Left lung (tissue), 10 donors: Measurements from ENCODE around the gene NFKB1. TPM values are rescaled to one million over a fixed set of nuclear protein-coding genes. Genes with fewer than 3 reads are reported as not detected.
"Not testable (repeated sequence)": the region's sequence is repeated elsewhere in the genome, so short reads cannot be mapped to it uniquely, and the experiment has no call there.

Experiments
- ATAC-seq: fragments of 200-7000 bp; cut with Tn5 transposase; one replicate; pipeline ENCODE4 v1.9.1; 2020; ENCODE audit warnings: moderate library complexity
- DNase-seq, 4 donors: peaks; one replicate each; pipeline ENCODE4 v3.0.0-alpha.2; 2013 to 2020
- H3K27ac ChIP-seq, 2 donors: fragments of 200-600 bp; sonication (generic) in 1 of 2; one replicate each; pipeline versions ENCODE4 v1.5.0 to v1.8.0; 2020 to 2021
- H3K27me3 ChIP-seq, 2 donors: fragments of 200-600 bp; sonication (generic) in 1 of 2; one replicate each; pipeline versions ENCODE4 v1.5.0 to v1.8.0; 2020 to 2021
- H3K36me3 ChIP-seq, 2 donors: fragments of 200-600 bp; sonication (generic) in 1 of 2; one replicate each; pipeline versions ENCODE4 v1.5.0 to v1.8.0; 2020 to 2021
- H3K4me1 ChIP-seq, 2 donors: fragments of 200-600 bp; one replicate each; pipeline ENCODE4 v1.8.0; 2021
- H3K4me3 ChIP-seq, 2 donors: fragments of 200-600 bp; sonication (generic) in 1 of 2; one replicate each; pipeline versions ENCODE4 v1.5.0 to v1.8.0; 2020 to 2021; ENCODE audit warnings: mild to moderate bottlenecking in 1 of 2
- H3K9me3 ChIP-seq, 2 donors: fragments of 200-600 bp; sonication (generic) in 1 of 2; one replicate each; pipeline versions ENCODE4 v1.5.0 to v1.8.0; 2020 to 2021
- intact Hi-C, 2 donors: fragments of 100-400 bp; cut with DNase I; formaldehyde crosslinking; loops; one replicate each; pipeline versions ENCODE4 v1.11.2 to v1.14.2; 2022
- polyA plus RNA-seq, 6 donors: library from polyadenylated mRNA; unstranded; fragments of 120-200 nt; gene quantifications; one replicate each; pipeline ENCODE4 v1.2.1, GENCODE V29; 2013; ENCODE audit not compliant: insufficient read length in 6 of 6
- total RNA-seq, 2 donors: library from RNA; stranded (reverse); fragmentation: NEBNext Ultra II Directional; extraction: Animal tissue kit (Norgen Biotek cat#: 25700); gene quantifications; one replicate each; pipeline ENCODE4 v1.2.1, GENCODE V29; 2021
- TF ChIP-seq, protein P1 (sequence below), 2 donors: fragments of 200-600 bp; sonication (generic) in 1 of 2; IDR thresholded peaks; one replicate each; pipeline versions ENCODE4 v1.5.0 to v1.8.0; 2021; ENCODE audit warnings: antibody characterized with exemption in 2 of 2
- donor health status: DM: no; HTN: yes; CAD: no.
- donor health status: DM: no; HTN: no; CAD: no.

NFKB1 gene
- total and polyA plus RNA-seq, 8 donors: 34.0 to 57.6 (median 39.2) TPM

DNA sequence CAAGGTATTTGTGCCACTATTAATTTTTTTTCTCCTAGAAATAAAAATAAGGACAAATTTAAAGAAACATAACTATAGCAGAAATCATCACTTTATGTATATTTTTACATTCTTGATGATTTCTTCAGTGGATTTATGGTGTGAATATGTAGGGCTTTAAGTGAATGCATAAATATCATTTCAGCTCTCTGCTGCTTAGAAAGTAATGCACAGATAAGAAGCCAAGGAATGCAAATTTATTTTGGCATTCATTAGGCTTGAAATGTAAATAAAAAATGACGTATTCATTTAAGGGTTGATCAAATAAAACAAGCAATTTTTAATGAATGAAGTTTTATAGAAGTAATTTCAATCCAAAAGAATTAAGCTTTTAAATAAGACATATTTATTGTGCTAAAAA is 66.3 kb downstream of the NFKB1 start:
- no peak overlapping the region for H3K27ac ChIP-seq
- TF ChIP-seq, protein P1, sequence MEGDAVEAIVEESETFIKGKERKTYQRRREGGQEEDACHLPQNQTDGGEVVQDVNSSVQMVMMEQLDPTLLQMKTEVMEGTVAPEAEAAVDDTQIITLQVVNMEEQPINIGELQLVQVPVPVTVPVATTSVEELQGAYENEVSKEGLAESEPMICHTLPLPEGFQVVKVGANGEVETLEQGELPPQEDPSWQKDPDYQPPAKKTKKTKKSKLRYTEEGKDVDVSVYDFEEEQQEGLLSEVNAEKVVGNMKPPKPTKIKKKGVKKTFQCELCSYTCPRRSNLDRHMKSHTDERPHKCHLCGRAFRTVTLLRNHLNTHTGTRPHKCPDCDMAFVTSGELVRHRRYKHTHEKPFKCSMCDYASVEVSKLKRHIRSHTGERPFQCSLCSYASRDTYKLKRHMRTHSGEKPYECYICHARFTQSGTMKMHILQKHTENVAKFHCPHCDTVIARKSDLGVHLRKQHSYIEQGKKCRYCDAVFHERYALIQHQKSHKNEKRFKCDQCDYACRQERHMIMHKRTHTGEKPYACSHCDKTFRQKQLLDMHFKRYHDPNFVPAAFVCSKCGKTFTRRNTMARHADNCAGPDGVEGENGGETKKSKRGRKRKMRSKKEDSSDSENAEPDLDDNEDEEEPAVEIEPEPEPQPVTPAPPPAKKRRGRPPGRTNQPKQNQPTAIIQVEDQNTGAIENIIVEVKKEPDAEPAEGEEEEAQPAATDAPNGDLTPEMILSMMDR (IDR thresholded peaks at IDR 0.05): no peak
- no peak overlapping the region for H3K4me3 ChIP-seq
- DNase-seq: no peak
- no peaks in the 10 kb centered on the region for H3K27me3 ChIP-seq
- no peak for ATAC-seq
- intact Hi-C loops: no loop called here
- H3K9me3 ChIP-seq: peaks cover 0 to 3% of the 10 kb centered on the region in 2 donors
- peaks cover 0 to 7% of the 10 kb centered on the region in 2 donors for H3K36me3 ChIP-seq
- H3K4me1 ChIP-seq: peaks cover 0 to 42% of the 10 kb centered on the region in 2 donors

GRCh38 chr4:102569200-102569599 is 68.0 kb downstream of the NFKB1 start:
- Histone ChIP-seq H3K9me3 (peaks cover 0 to 3% of the 10 kb centered on the region in 2 donors), H3K4me1 (peaks cover 0 to 39% of the 10 kb centered on the region in 2 donors), H3K27ac (peak overlapping the region in 1 of 2 donors; percentile 13), H3K36me3 (peaks cover 0 to 7% of the 10 kb centered on the region in 2 donors), H3K4me3 (no peak overlapping the region), H3K27me3 (no peaks in the 10 kb centered on the region)
- DNase-seq (peak in 2 of 4 donors; percentile 34 to 44), ATAC-seq (no peak)
- intact Hi-C loops: no loop called here
- TF ChIP-seq, protein P1 (IDR thresholded peaks at IDR 0.05): no peak

DNA sequence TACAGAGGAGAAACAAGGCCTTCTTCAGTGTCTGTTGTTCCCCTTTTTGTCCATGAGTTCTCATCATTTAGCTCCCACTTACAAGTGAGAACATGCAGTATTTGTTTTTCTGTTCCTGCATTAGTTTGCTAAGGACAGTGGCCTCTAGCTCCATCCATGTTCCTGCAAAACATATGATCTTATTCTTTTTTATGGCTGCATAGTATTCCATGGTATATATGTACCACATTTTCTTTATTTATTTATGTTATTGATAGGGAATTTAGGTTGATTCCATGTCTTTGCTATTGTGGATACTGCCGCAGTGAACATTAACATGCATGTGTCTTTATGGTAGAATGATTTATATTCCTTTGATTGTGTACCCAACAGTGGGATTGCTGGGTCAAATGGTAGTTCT is 69.1 kb downstream of the NFKB1 start:
- DNase-seq, H3K4me3 ChIP-seq, H3K27me3 ChIP-seq, H3K9me3 ChIP-seq, intact Hi-C loops, ATAC-seq, H3K36me3 ChIP-seq: not testable (repeated sequence)
- Histone ChIP-seq H3K27ac (peak overlapping the region in 1 of 2 donors; percentile 2), H3K4me1 (peaks cover 0 to 39% of the 10 kb centered on the region in 2 donors)

DNA sequence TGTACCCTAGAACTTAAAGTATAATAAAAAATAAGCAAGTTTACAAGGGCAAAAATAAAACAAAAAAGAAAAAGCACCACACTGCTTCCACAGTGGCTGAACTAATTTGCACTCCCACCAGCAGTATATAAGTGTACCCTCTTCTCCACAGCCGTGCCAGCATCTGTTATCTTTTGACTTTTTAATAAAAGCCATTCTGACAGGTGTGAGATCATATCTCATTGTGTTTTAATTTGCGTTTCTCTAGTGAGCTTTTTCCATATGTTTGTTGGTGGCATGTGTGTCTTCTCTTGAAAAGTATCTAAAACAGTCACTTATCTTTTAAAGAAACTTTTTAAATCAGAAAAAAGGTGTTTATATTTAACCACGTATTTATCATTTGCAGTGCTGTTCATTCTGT is 71.3 kb downstream of the NFKB1 start:
- Histone ChIP-seq H3K9me3 (peaks cover 0 to 3% of the 10 kb centered on the region in 2 donors), H3K27ac (no peak overlapping the region), H3K4me1 (peaks cover 0 to 40% of the 10 kb centered on the region in 2 donors), H3K4me3 (no peak overlapping the region), H3K36me3 (peaks cover 0 to 17% of the 10 kb centered on the region in 2 donors), H3K27me3 (no peaks in the 10 kb centered on the region)
- ATAC-seq (no peak), DNase-seq (no peak)
- intact Hi-C loops: no loop called here
- TF ChIP-seq, protein P1 (IDR thresholded peaks at IDR 0.05): no peak

- Histone ChIP-seq H3K4me3 (no peak overlapping the region), H3K9me3 (peaks cover 0 to 3% of the 10 kb centered on the region in 2 donors), H3K36me3 (peaks cover 0 to 36% of the 10 kb centered on the region in 2 donors), H3K4me1 (peaks cover 0 to 28% of the 10 kb centered on the region in 2 donors), H3K27me3 (no peaks in the 10 kb centered on the region), H3K27ac (peak overlapping the region in 1 of 2 donors; percentile 20)
- intact Hi-C loops: no loop called here
- TF ChIP-seq, protein P1 (IDR thresholded peaks at IDR 0.05): no peak
- DNase-seq (no peak), ATAC-seq (peak; percentile 69)
Measured at GRCh38 chr4:102574317-102574716, 73.2 kb downstream of the NFKB1 start.
